ENCODE measurements around the gene MLXIP. TPM values are rescaled to one million over a fixed set of nuclear protein-coding genes. Genes with fewer than 3 reads are reported as not detected.
A peak's percentile ranks its signal among the peaks of the same experiment; 100 is the strongest.
"Not testable (repeated sequence)": the region's sequence is repeated elsewhere in the genome, so short reads cannot be mapped to it uniquely, and the experiment has no call there.

Gene MLXIP
- total and polyA plus RNA-seq, 2 of the 8 experiments (the other 6 are each of a cell fraction or from before 2014, with no cell fraction given): 5.5 to 40.5 TPM

- DNase-seq (ENCODE audit: low read depth in 1 of 2, low spot score in 2 of 2); H3K14ac ChIP-seq (ENCODE audit: insufficient read length); H3K23me2 ChIP-seq (ENCODE audit: low read depth, low read length); H3K18ac ChIP-seq (ENCODE audit: extremely low read depth, low read length); H2BK20ac ChIP-seq (ENCODE audit: low read length); H2BK120ac ChIP-seq (replicated peaks; ENCODE audit: low read depth, low read length); H3K23ac ChIP-seq (ENCODE audit: insufficient read length); H2BK15ac ChIP-seq (ENCODE audit: low read length); H3K27ac ChIP-seq (ENCODE audit: low read depth, low read length); H3K79me2 ChIP-seq (ENCODE audit: control insufficient read depth in 1 of 2, insufficient read depth in 2 of 2, low read length in 2 of 2); H3K27me3 ChIP-seq (replicated peaks in 1 of 4; ENCODE audit: control insufficient read depth in 3 of 4, extremely low read depth in 1 of 4, insufficient read depth in 3 of 4, low read length in 3 of 4); H3K4ac ChIP-seq (replicated peaks; ENCODE audit: insufficient read length, low read depth, low read length); H3K4me1 ChIP-seq (replicated peaks in 1 of 4; ENCODE audit: control insufficient read depth in 3 of 4, insufficient read depth in 4 of 4, low read length in 3 of 4); H3K9ac ChIP-seq (replicated peaks in 1 of 4; ENCODE audit: extremely low read depth in 1 of 4, low read depth in 3 of 4, low read length in 3 of 4); H2AK5ac ChIP-seq (ENCODE audit: low read depth, low read length); H4K5ac ChIP-seq (ENCODE audit: insufficient read length, low read depth, low read length); H2AFZ ChIP-seq (ENCODE audit: low read length); H3K79me1 ChIP-seq (ENCODE audit: low read depth, low read length); H3K4me3 ChIP-seq (ENCODE audit: extremely low read depth in 1 of 4, insufficient read depth in 2 of 4, low read depth in 3 of 4, low read length in 4 of 4); H3K56ac ChIP-seq (replicated peaks; ENCODE audit: insufficient read length, low read depth, low read length); H3K4me2 ChIP-seq (ENCODE audit: insufficient read depth in 1 of 2, low read depth in 2 of 2, low read length in 2 of 2); H4K8ac ChIP-seq (ENCODE audit: extremely low read depth, insufficient read depth, low read length); H2BK12ac ChIP-seq (ENCODE audit: low read depth, low read length); H4K20me1 ChIP-seq (replicated peaks in 1 of 2; ENCODE audit: control insufficient read depth in 1 of 2, insufficient read depth in 2 of 2, low read length in 2 of 2); FAIRE-seq; POLR2A ChIA-PET (ENCODE audit: partially characterized antibody); H4K91ac ChIP-seq (replicated peaks; ENCODE audit: insufficient read length, low read length): not testable (repeated sequence)
- CTCF ChIA-PET (ENCODE audit: partially characterized antibody): interaction anchor here (2.6 to 3.3 kb wide), 2 partner anchors 10 to 13 kb away, joined by 7 to 18 read pairs; no protein-coding TSS in a partner anchor
- 92% methylated on average over 3 of the region's 3 CpGs; no CpG with 5 or more reads in 1 of the 2 experiments for WGBS, 2 experiments (ENCODE audit: extremely low coverage in 1 of 2, insufficient coverage in 1 of 2, insufficient read length in 1 of 2, insufficient replicate concordance in 2 of 2, low coverage in 1 of 2, low lambda C conversion rate in 2 of 2, missing lambda C conversion rate in 1 of 2)
- Histone ChIP-seq H3K9me3 (ENCODE audit: insufficient read depth in 2 of 2, low read depth in 1 of 2, low read length in 1 of 2) (peaks cover 8 to 16% of the 10 kb centered on the region in 2 experiments; a peak in 3 of 4 replicates), H3K36me3 (ENCODE audit: control insufficient read depth in 2 of 4, insufficient read depth in 4 of 4, low read length in 3 of 4) (peaks cover 6 to 32% (median 20%) of the 10 kb centered on the region in 4 experiments), H2BK5ac (ENCODE audit: low read depth, low read length) (0 out of 2 replicates have a peak overlapping the region, but pooled peaks have one; percentile 16)
Measured at GRCh38 chr12:122041458-122041857, 37.1 kb upstream of the MLXIP start.
